Stimulated activated CD8-positive, alpha-beta memory T cell treated with anti-CD3 and anti-CD28 coated beads, Interleukin-4, amount 100 ng/mL, for 48 hours (primary cell): ENCODE data around the gene DCST1.

Experiments
- DNase-seq: peaks from one replicate; pipeline ENCODE4 v3.0.0-alpha.2; 2020

Gene DCST1

DNA sequence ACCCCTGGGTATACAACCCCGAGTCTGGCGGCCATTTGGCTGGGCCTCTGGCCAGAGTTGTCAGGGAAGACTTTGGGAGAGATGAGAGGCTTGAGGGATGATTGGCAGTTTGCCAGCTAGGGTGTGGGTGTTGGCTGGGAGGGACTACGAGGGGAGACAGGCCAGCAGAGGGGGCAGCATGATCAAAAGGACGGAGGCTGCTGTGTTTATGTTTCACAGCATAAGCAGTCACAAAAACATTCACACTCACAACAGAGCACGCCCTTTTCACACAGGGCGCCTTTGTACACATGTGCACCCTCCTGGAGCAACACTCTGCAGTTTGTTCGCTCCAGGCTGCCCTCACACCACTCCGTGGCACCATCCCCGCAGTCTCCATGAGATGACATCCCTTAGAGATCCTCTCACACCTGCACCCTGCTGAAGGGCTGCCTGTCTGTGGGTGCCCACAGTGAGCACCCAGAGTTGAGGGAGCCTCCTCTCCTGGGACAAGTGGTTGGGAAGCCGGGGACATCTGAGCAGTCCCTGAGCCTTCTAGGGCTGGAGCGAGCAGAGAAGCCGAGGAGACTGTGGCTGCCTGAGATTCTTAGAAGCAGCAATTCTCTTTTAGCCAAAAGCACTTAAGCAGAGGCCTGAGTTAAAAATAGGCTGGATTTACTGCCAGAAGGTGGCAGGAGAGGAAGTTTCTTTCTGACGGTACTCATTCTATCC is 60.4 kb downstream of the DCST1 start:
- DNase-seq = no peak

DNA sequence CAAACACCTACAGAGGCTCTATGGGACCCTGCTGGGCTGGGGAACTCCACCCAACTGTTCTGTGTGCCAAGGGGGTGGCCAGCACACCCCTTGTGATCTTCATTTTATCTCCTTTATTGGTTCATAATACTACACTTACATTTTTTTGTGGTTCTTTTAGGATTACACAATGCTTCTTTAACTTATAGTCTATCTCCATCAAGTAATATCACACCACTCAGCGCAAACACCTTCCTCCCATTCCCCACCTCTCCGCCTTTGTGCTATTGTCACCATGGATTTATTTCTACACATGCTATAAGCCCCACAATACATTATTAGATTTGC is 61.0 kb downstream of the DCST1 start:
- DNase-seq = no peak

DNA sequence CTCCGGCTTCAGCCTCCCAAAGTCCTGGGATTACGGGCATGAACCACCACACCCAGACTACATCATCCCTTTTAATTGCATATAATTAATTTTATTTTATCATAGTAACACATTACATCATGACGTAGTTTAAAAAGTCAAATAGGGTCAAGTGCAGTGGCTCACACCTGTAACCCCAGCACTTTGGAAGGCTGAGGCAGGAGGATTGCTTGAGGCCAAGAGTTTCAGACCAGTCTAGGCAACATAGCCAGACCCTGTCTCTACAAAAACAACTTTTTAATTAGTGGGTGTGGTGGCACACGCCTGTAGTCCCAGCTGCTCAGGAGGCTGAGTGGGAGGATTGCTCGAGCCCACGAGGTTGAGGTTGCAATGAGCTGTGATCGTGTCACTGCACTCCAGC is 65.7 kb downstream of the DCST1 start:
- DNase-seq = no peak
